NCI-H2107 treated with DMSO at 0.1 percent for 48 hours (cell line): ENCODE results near the gene MS4A4E.
"Not testable (repeated sequence)": the region's sequence is repeated elsewhere in the genome, so short reads cannot be mapped to it uniquely, and the experiment has no call there.

Experiments
- DNase-seq: peaks from one replicate; lab custom pipeline; 2025; ENCODE audit not compliant: unreplicated experiment; lab: John Stamatoyannopoulos, UW

Gene MS4A4E

DNA sequence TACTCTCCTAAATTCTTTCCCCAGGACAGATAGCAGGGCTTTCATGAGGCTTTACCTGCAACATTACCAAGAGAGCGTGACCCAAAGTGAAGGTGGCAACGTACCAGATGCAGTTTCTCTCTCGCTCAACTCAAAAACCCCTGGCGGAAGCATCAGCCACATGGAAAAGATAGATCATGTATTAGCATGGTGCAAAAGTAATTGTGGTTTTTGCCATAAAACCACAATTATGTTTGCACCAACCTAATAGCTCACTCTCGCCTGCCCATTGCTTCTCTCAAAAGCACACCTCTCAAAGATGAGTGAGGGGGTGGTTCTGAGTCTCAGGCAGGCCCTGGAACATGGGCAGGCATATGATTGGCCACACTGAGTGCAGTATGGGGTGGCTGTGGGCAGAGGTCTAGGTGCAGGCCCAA is 67.1 kb downstream of the MS4A4E start:
- DNase-seq, result no peak

GRCh38 chr11:60172011-60172410 is 70.9 kb downstream of the MS4A4E start:
- no peak for DNase-seq

DNA sequence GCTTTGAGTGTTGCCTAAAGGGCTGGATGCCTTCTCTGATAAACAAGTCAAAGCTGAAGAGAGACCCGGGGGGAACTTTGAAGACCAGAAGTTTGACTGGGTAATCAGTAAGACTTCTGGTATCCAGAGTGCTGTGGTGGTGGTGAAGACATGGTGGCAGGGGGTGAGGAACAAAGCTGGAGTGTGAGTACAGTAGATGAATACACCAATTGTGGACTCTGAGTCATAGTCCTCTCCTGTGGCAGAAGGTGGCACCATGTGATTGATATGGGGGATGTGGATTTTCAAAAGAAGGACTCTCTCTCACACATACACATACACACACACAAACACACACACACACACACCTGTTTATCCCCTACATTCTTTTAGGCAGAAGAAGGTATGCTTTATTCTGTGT is 72.4 kb downstream of the MS4A4E start:
- no peak for DNase-seq

- DNase-seq, result no peak
These were observed 73.5 kb downstream of the MS4A4E start for GRCh38 chr11:60169264-60169915.

- no peak for DNase-seq
These were observed 74.6 kb downstream of the MS4A4E start for GRCh38 chr11:60168306-60168705.

GRCh38 chr11:60165951-60166350 is 77.0 kb downstream of the MS4A4E start:
- DNase-seq, result no peak

DNA sequence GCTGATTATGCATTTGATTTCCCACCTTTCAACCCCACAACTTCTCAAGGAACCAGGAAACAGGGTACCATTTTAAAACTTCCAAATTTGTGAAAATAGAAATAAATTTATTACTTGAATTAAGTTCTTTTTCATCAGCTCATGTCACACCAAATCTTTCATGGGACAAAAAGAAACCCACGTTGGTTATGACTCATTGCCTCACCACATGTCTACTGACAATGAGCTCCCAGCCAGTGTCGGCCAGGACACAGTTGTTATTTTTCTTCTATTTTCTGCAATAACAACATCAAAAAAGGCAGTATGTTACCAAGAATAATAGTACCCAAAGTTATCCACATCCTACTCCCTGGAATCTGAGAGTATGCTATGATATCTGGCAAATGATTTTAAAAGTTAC is 77.4 kb downstream of the MS4A4E start:
- DNase-seq, result no peak

DNA sequence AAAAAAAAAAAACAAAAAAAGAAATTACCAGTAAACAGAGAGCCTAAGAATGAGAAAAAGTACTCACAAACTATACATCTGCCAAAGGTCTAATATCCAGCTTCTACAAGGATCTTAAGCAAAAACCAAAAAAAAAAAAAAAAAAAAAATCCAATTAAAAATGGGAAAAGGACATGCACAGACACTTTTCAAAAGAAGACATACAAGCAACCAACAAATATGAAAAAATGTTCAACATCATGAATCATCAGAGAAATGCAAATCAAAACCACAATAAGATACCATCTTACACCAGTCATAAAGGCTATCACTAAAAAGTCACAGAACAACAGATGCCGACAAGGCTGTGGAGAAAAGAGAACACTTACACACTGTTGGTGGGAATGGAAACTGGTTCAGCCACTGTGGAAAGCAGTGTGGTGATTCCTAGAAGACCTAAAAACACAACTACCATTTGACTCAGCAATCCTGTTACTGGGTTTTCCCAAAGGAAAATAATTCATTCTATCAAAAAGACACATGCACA is 78.3 kb downstream of the MS4A4E start:
- DNase-seq, result no peak

GRCh38 chr11:60161766-60162165 is 81.2 kb downstream of the MS4A4E start:
- no peak for DNase-seq

- no peak for DNase-seq
These were observed 81.8 kb downstream of the MS4A4E start for GRCh38 chr11:60161107-60161506.

DNA sequence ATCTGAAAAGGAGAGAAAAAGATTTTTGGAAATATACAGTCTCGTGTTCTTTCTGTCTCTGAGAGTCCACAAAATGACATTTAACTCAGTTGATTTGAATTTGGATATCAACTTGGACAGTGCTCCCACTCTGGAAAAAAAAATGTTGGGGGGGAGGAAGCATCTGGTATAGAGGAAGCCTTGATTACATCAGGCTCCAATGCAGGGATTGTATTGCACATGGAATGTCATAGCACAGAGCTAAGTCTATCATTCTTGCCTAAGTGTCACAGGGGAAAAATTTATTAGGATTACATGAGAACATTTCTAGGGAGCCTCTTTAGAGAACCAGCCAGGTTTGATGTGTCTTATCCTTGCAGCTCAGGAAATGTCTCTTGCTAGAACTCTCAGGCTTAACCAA is 83.1 kb downstream of the MS4A4E start:
- no peak for DNase-seq

DNA sequence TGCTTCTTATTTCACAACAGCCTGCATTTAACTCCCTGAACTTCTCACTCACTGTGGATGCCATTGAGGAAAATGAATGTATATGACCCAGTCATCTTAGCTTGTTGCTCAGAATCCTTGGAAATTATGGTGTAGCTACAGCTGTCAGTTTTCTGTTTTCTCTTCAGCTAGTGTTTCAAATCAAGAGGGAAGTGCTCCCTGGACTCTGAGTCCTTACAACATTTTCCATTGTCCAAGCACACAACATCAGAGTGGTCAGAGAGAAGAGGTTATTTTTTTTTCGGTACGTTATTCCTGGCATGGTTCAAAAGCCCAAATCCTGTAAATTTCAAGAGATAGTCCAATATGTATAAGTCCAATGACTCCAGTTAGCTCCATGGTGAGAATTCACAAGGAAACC is 83.7 kb downstream of the MS4A4E start:
- no peak for DNase-seq

DNA sequence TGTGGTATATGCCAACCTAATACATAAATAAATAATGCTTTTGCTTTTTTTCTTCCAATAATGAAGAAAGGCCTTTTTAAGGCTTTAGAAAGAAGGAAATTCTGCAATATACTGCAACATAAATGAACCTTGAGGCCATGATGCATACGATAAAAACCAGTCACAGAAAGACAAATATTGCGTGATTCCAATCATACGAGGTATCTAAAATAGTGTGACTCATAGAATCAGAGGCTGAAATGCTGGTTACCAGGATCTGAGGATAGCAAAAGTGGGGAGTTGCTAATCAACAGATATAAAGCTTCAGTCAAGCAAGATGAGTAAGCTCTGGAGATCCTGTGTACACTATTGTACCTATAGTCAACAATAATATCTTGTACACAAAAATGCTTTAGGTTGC is 84.3 kb downstream of the MS4A4E start:
- DNase-seq, result no peak

GRCh38 chr11:60155931-60156330 is 87.0 kb downstream of the MS4A4E start:
- no peak for DNase-seq

GRCh38 chr11:60152727-60153126 is 90.2 kb downstream of the MS4A4E start:
- not testable (repeated sequence) for DNase-seq

DNA sequence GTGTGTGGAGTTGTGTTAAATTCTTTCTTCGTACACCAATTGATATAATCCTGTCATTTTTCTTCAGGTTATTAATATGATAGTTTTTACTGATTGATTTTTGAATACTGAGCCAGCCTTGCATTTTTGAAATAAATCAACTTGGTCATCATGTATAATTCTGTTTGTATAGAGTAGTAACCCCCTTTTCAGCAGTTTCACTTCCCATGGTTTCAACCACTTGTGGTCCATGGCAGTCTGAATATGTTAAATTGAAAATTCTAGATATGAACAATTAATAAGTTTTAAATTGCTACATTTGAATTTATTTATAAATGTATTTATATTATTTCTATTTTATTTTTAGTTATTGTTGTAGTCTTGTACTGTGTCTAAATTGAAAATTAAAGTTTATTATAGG is 92.7 kb downstream of the MS4A4E start:
- no peak for DNase-seq
